HL-60 (cell line): ENCODE data around the gene EEF1AKMT3.

ENCODE experiments used
- DNase-seq, 2 experiments: peaks; one replicate each; pipeline ENCODE4 v3.0.0-alpha.2; 2010 to 2020; ENCODE audit warnings: low read depth in 1 of 2, low spot score in 1 of 2
- H3K27ac ChIP-seq: fragments of 250-450 bp; sonication (Bioruptor Pico); replicated peaks from 2 replicates; pipeline ENCODE4 v1.5.1; 2020; ENCODE audit warnings: mild to moderate bottlenecking, moderate library complexity
- H3K27me3 ChIP-seq: fragments of 250-450 bp; sonication (Bioruptor Pico); 2 replicates; pipeline ENCODE4 v1.5.1; 2021; ENCODE audit warnings: mild to moderate bottlenecking, moderate library complexity; ENCODE audit not compliant: insufficient read depth, poor library complexity, severe bottlenecking
- H3K4me3 ChIP-seq: replicated peaks from 2 replicates; pipeline ENCODE4 v1.5.1; 2011; ENCODE audit warnings: mild to moderate bottlenecking, control low read depth, low read length; ENCODE audit not compliant: insufficient read depth
- GABPA ChIP-seq: IDR thresholded peaks from 2 replicates; pipeline ENCODE4 v1.6.1; 2012; ENCODE audit warnings: low read depth
- POLR2AphosphoS5 ChIP-seq: IDR thresholded peaks from 2 replicates; pipeline ENCODE4 v1.6.1; 2012; ENCODE audit warnings: low read depth
- SPI1 ChIP-seq: IDR thresholded peaks from 2 replicates; pipeline ENCODE4 v1.6.1; 2012; ENCODE audit warnings: low read depth, mild to moderate bottlenecking, borderline replicate concordance
- TF ChIP-seq, protein P1 (sequence below): IDR thresholded peaks from one replicate; pipeline ENCODE4 v1.5.1; 2011; ENCODE audit warnings: low read length, control low read depth, inconsistent platforms; ENCODE audit not compliant: insufficient read depth
- TF ChIP-seq, protein P2 (sequence below): IDR thresholded peaks from 2 replicates; pipeline ENCODE4 v1.6.1; 2012; ENCODE audit warnings: low read depth; ENCODE audit not compliant: insufficient replicate concordance

EEF1AKMT3 gene

DNA sequence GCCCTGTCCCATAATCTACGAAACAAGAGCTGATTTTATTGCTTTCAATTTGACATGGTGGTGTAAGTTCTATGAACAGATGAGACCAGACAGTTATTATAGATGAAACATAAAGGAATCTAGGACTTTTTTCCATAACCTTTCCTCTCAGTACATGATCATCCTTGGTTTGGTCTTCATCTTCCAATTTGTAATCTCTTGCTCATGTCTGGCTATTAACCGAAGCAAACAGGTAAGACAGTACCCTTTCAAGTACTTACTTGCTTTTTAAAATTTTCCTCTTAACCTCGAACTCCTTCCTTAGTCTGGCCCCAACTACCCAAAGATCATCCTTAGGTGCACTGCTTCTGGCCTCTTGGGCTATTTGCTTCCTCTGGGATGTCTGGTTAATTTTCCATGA, 26.4 kb upstream of the EEF1AKMT3 start:
- no peak overlapping the region for H3K27ac ChIP-seq
- no peaks in the 10 kb centered on the region for H3K27me3 ChIP-seq
- peak overlapping the region; percentile 54 for H3K4me3 ChIP-seq
- DNase-seq, result no peak
- TF ChIP-seq SPI1 (no peak), POLR2AphosphoS5 (no peak), GABPA (no peak)
- TF ChIP-seq, protein P1, sequence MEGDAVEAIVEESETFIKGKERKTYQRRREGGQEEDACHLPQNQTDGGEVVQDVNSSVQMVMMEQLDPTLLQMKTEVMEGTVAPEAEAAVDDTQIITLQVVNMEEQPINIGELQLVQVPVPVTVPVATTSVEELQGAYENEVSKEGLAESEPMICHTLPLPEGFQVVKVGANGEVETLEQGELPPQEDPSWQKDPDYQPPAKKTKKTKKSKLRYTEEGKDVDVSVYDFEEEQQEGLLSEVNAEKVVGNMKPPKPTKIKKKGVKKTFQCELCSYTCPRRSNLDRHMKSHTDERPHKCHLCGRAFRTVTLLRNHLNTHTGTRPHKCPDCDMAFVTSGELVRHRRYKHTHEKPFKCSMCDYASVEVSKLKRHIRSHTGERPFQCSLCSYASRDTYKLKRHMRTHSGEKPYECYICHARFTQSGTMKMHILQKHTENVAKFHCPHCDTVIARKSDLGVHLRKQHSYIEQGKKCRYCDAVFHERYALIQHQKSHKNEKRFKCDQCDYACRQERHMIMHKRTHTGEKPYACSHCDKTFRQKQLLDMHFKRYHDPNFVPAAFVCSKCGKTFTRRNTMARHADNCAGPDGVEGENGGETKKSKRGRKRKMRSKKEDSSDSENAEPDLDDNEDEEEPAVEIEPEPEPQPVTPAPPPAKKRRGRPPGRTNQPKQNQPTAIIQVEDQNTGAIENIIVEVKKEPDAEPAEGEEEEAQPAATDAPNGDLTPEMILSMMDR, result no peak
- TF ChIP-seq, protein P2, sequence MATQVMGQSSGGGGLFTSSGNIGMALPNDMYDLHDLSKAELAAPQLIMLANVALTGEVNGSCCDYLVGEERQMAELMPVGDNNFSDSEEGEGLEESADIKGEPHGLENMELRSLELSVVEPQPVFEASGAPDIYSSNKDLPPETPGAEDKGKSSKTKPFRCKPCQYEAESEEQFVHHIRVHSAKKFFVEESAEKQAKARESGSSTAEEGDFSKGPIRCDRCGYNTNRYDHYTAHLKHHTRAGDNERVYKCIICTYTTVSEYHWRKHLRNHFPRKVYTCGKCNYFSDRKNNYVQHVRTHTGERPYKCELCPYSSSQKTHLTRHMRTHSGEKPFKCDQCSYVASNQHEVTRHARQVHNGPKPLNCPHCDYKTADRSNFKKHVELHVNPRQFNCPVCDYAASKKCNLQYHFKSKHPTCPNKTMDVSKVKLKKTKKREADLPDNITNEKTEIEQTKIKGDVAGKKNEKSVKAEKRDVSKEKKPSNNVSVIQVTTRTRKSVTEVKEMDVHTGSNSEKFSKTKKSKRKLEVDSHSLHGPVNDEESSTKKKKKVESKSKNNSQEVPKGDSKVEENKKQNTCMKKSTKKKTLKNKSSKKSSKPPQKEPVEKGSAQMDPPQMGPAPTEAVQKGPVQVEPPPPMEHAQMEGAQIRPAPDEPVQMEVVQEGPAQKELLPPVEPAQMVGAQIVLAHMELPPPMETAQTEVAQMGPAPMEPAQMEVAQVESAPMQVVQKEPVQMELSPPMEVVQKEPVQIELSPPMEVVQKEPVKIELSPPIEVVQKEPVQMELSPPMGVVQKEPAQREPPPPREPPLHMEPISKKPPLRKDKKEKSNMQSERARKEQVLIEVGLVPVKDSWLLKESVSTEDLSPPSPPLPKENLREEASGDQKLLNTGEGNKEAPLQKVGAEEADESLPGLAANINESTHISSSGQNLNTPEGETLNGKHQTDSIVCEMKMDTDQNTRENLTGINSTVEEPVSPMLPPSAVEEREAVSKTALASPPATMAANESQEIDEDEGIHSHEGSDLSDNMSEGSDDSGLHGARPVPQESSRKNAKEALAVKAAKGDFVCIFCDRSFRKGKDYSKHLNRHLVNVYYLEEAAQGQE, result no peak

DNA sequence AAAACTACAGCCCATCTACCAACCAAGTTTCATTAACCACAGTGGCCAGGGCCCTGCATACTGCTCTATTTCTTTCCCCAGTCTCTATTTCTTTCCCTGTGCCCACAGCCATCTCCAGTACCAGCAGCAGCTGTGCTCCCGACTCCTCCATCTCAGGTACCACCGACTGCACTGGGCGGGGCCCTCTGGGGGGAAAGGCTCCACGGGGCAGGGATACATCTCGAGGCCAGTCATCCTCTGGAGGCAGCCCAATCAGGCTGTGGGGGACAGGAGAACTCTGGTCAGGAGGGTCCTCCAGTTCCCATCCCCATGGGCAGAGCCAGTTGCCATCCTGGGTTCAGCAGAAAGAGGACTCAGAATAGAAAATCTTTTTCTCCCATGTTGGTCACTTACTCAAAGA, 23.4 kb upstream of the EEF1AKMT3 start:
- Histone ChIP-seq H3K27me3 (no peaks in the 10 kb centered on the region), H3K4me3 (no peak overlapping the region), H3K27ac (no peak overlapping the region)
- DNase-seq, result no peak
- no peak for TF ChIP-seq POLR2AphosphoS5
- TF ChIP-seq SPI1, result no peak
- TF ChIP-seq, protein P2, result no peak
- TF ChIP-seq, protein P1, result no peak
- no peak for TF ChIP-seq GABPA

DNA sequence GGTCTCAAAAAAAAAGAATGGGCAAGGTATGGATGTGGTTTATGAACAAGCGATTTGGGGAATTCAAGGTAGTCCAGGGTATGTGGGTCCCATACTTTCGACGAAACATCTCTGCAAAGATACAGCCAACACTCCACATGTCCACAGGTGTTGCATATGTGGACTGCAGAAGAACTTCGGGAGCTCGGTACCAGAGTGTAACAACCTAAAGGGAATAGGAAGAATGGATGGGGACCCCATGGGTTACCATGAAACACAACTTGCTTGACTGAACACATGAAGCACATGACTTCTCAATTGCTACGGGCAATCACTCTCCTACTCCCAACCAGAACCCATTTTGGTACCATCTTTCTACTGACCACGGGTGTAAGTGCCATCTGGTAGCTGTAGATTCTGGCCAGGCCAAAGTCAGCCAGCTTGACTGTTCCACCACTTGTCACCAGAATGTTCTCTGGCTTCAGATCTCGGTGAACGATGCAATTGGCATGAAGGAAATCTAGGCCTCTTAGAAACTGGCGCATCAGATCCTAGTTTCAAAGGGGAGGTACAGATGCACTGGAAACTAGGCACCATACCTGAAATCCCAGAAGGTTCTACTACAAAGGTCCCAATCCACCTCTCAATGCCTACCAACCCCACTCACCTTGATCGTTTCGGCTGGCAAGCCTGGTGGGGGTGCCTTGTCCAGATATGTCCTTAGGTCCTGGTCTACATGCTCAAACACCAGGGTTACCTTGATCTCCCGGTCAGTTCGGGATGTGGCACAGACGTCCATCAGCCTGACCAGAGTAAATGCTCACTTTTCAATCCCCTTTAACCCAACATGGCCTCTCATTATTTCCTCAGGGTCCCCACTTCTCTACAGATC, 21.6 kb upstream of the EEF1AKMT3 start:
- H3K27ac ChIP-seq, result peak overlapping the region; percentile 95

More for the DNA sequence above, 21.6 kb upstream of the EEF1AKMT3 start:
- H3K27me3 ChIP-seq, result no peaks in the 10 kb centered on the region
- peak overlapping the region; percentile 71 for H3K4me3 ChIP-seq
- TF ChIP-seq GABPA, result no peak
- TF ChIP-seq, protein P2, result no peak
- TF ChIP-seq, protein P1, result no peak
- TF ChIP-seq SPI1, result no peak
- no peak; the same call in 1 of the 2 replicates for TF ChIP-seq POLR2AphosphoS5
- no peak for DNase-seq
